CD4-positive, alpha-beta T cell treated with Interleukin-10 for 1 hour (primary cell): ENCODE data around the gene UTP11.

Experiments used
- DNase-seq: peaks from one replicate; pipeline ENCODE4 v3.0.0-alpha.2; 2020

Gene UTP11

DNA sequence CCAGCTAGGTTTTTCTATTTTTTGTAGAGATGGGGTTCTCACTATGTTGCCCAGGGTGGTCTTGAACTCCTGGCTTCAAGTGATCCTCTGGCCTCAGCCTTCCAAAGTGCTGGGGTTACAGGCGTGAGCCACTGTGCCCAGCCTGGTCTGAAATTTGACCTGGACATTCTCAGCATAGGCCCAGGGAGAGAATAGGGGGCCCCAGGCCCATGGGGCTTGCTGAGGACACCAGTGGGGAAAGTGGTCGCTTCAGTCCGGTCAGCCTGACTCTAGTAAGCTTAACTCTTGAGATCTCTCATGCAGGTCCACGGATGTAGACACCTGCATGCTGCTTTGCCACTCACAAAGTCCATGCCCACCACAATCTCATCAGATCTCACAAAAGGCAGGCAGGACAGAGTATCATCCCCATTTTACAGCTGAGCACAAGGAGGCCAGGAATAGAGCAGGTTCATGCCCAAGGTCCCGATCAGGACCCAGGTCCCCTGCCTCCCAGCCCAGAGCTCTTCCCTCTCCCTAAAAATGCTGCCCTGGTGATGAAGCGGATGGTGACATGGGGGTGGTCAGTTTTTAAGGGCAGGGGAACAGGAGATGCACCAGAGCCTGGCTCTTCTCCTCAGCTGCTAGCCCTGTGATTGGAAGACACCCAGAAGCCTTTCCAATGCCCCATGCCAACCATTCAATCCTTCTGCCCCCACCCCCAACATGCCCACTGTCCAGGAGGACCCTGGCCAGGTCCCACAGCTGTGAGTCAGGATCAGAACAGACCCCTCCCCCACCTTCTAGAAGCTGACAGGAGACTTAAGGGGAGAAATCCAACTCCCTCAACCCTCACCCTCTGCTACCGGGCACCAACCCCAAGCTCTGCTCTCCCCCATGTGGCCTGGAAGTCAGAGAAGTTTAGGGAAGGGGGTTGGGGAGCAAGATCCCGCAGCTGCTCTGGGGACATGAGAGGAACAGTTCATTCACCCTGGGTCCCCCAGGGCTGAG, 9.0 kb upstream of the UTP11 start:
- DNase-seq = no peak

GRCh38 chr1:38004284-38005108, 8.0 kb upstream of the UTP11 start:
- DNase-seq = peak; percentile 19

DNA sequence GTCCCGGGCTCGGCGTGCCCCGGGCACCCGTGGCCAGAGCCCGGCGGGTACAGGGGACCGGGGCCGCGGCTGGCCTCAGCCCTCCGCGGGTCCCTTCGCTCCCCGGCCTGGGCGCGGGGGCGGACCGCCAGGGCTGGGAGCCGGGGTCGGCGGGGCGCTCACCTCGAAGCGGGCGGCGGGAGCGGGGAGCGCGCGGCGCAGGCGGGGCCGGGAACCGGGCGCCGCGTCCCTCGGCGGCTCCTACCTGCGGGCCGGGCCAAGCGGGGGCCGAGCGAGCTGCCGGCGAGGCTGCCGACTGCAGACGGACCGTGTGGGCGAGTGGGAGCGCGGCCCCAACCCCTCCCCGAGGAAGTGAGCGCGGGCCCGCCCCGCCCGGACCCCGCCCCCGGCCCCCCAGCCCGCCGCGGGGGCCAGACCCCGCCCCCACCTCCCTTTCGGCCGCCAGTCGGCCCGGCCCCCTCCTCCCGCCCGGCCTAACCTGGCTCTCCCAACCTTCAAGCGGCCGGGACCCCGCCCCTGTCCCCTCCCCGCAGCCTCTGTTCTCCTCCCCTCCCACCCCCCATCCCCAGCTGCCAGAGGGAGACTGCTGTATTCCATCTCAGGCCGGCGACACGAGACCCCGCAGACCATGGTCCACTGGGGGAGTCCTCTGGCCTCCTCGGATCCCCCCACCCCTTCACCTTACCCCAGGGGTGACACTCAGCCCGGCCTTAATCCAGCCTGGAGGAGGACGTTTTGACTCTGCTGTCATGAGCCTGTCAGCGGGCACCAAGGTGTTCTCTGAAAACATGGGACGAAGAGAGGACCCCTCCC, 7.1 kb upstream of the UTP11 start, which contains the start of gene FHL3:
Gene FHL3 (minus strand): TSS at position 320 of the 813 bp plus-strand sequence. CDS start 6,102 bp downstream, outside the sequence.
- peak; percentile 60 for DNase-seq

DNA sequence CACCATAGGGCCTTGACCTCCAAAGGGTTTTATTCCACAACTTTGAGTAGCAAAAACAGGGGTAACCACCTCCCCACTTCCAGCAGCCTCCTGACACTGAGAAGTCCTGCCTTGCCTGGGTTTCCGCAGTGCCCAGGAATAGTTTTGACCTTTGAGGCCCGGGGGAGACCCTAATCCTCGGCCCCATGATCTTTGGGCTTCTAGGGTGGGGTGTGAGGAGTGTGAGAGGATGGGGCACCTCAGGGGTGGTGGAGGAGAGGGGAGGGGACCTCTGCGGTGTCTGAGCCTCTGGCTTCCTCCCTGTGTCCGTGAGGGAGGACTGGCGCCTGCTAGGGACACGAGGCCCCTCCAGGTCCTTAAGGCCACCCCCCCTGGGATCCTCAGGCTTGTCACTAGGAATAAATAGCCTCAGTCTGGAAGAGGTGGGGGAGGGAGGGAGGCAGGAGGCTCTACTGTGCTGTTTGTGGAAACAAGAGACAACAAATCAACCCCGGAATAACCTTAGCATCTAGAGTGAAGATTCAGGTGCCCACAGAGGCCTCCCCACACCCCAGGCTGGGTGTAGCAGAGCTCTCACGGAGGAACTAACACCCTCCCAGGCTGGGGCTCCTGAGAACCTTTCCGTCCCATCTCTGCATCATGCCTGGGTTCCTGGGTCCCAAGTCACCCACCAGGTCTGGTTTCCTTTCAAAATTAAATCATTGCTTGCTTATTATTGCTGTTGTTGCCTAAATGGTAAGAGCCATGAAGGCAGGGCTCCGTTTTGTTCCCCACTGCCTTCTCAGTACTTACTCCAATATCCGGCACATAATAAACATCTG, 6.3 kb upstream of the UTP11 start:
- DNase-seq = no peak

DNA sequence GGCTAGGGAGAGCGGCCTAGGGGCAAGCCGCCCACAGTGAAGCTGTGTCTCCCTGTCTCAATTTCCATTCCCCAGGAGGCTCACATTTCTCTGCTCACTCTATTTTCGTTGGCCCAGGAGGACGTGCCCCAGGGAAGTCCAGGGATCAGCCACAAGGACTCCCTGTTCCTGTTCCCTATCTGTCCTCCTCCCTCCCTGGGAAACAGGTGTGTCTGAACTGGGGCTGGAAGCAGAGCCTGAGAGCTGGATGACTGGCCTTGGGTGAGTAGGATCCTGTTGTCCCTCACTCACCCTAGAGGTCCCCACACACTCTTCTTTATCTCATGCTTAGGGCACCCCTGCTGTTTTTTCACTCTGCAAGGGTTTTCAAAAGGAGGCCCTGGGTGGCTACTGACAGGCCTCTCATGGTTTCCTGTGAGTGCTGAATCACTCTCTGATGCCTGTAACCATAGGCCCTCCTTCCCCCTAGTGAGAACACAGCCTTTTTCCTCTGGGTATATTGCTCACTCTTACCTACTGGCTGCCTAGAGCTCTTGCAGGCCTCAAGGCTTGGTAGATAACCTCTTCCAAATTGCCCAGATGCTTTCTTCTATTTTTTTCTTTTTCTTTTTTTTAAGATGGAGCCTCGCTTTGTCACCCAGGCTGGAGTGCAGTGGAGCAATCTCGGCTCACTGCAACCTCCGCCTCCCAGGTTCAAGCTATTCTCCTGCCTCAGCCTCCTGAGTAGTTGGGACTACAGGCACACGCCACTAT, 3.3 kb upstream of the UTP11 start:
- DNase-seq = peak; percentile 60

DNA sequence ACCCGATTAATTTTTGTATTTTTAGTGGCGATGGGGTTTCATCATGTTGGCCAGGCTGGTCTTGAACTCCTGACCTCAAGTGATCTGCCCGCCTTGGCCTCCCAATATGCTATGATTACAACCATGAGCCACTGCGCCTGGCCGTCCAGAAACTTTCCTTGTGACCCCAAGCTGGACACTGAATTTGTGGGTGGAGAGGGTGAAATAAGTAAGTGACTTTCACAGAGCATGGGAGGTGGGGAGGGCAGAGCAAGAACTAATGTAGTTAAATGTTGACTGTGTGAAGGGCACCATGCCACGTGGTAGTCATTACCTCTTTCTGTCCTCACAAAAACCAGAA, 2.7 kb upstream of the UTP11 start:
- no peak for DNase-seq

GRCh38 chr1:38013227-38013622, 691 bp downstream of the UTP11 start:
- DNase-seq = no peak

GRCh38 chr1:38014171-38014570, 1.6 kb downstream of the UTP11 start:
- no peak for DNase-seq

- DNase-seq = no peak
Observed at GRCh38 chr1:38014724-38015424, 2.3 kb downstream of the UTP11 start.

- no peak for DNase-seq
Observed at GRCh38 chr1:38015978-38016725, 3.6 kb downstream of the UTP11 start.

DNA sequence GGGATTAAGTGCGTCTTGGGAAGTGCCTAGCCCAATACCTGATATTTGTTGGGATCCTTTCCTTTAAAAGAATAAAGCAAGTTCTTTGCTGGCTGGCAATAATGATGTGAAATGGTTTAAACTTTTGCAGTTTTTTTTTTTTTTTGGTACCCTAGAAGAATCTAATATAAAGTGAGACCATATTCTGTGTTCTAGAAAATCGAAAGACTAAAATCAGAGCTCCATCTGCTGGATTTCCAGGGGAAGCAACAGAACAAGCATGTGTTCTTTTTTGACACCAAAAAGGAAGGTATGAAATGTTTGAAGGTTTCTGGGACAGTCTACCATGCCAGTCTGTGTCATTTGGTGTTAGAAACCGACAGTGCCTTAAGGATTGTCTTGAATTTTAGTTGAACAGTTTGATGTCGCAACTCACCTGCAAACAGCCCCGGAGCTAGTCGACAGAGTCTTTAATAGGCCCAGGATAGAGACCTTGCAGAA, 6.4 kb downstream of the UTP11 start:
- DNase-seq = peak; percentile 57

DNA sequence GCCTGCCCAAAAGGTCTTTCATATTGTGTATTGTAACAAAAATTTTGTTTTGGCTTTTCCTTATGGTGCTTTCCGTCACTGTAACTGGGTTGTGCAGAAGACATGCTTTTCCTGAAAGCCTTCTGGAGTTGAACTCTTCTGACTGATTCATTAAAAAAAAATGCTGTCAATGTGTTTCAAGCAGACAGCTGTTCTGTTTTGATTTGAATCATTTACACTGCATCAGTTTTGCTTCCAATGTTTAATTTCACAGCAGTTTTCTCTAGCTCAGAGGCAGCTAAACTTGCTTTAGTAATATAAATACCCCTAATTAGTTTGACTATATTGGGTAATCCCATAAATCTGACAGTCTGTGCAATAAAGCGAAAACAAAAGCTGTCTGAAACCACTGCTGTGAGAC, 7.9 kb downstream of the UTP11 start:
- no peak for DNase-seq

GRCh38 chr1:38021969-38022368, 9.4 kb downstream of the UTP11 start:
- no peak for DNase-seq

- no peak for DNase-seq
Observed at GRCh38 chr1:38022810-38023209, 10.3 kb downstream of the UTP11 start.

DNA sequence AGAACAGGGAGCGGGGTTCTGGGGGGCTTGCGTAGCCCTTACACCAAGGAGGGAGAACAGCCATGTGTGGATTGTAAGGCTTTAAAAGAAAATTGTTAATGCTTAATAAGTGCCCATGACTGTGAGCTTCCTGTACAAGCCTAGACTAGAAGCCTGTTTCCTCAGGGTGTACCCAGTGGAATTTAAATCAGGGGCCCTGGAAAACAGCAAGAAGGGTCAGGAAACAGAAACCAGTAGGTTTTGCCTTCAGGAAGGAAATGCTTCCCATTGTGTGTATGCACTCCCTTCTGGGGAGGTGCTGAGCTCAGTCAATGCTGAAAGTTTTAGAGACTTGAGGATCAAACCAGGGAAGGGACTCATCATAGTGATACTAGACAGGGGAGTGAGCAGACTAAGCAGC, 12.7 kb downstream of the UTP11 start:
- DNase-seq = no peak

DNA sequence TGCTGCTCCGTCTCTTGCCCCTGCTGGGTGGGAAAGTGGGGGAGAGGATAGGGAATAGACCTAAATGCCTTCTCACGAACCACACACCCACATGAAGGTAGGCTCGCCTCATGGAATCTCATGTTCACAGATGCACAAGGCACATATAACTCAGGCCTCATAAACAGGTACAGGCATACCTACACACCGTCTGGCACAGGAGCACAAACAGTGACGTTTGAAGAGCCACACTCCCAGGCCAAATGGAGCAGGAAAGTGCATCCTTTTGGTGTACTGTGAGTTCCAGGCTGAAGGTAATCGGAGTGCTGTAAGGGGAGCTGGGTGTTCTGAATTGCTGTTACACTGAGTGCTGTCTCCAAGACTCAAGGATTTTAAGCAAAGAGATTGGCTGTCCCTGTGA, 13.1 kb downstream of the UTP11 start:
- DNase-seq = no peak

GRCh38 chr1:38026592-38027200, 14.2 kb downstream of the UTP11 start:
- DNase-seq = no peak

DNA sequence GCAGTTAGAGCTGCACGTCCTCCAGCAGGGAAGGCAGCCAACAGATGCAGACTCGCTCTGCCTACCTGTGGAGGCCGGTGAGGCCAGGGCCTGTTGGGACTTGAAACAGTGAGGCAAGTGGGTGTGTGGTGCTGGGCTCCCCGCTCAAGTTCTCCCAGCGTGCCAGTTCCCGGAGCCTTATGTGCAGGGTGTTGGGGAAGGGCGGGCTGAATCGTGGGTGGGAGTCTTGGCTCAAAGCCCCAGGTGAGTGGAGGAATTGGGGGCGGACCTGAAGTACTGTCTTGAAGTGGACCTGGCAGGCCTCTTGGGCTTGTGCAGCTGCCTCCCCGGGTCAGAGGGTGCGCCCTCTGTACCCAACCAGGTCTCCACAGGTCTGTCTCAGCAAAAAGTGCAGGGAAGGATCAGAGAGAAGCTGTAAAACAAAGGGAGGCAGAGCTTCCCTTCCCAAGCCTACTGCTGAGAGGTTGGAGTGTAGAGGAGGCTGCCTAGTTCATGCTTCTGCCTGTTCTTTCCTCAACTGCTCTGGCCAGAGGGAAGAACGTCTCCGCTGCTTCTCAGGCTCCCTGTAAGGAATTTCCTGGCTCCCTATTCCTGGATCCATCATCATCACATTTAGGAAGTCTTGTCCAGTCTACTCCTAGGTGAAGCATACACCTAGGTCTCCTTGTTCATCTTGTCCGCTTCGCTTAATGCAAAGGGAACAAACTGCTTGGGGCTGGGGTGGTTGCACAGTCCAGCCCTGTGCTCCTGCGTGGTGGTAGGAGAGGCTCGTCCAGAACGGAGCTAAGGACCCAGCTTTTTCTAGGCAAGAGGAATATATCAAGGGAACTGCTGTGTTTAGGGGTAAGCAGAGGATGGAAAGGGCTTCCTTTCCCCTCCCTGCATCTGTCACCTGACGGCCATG, 14.9 kb downstream of the UTP11 start:
- no peak for DNase-seq
